Stimulated activated naive B cell treated with anti-CD40 and anti-IgM and Interleukin-4, amounts not matched to agents 10 μg/mL and 1 μg/mL and 100 μg/mL, for 72 hours (primary cell): ENCODE data around the gene ETNK2.

Experiments used
- ATAC-seq, 2 donors: fragments of 150-1000 bp; cut with Tn5 transposase; replicated peaks; 2 replicates each; pipeline ENCODE4 v1.10.0; 2021; ENCODE audit warnings: moderate library complexity in 1 of 2
- DNase-seq: peaks from one replicate; pipeline ENCODE4 v3.0.0; 2021
- H3K27ac Mint-ChIP-seq: one replicate; pipeline ENCODE4 v1.8.0; 2022; ENCODE audit warnings: mild to moderate bottlenecking, mixed read lengths
- H3K27me3 Mint-ChIP-seq, 2 donors: one replicate each; pipeline ENCODE4 v1.8.0; 2022; ENCODE audit warnings: mixed read lengths in 2 of 2
- H3K36me3 Mint-ChIP-seq, 2 donors: one replicate each; pipeline ENCODE4 v1.8.0; 2022; ENCODE audit warnings: mixed read lengths in 2 of 2, mild to moderate bottlenecking in 1 of 2
- H3K4me1 Mint-ChIP-seq, 2 donors: one replicate each; pipeline ENCODE4 v1.8.0; 2022; ENCODE audit warnings: mixed read lengths in 2 of 2, mild to moderate bottlenecking in 1 of 2
- H3K4me3 Mint-ChIP-seq, 2 donors: one replicate each; pipeline ENCODE4 v1.8.0; 2022; ENCODE audit warnings: mild to moderate bottlenecking in 2 of 2, mixed read lengths in 2 of 2, moderate library complexity in 1 of 2
- H3K9me3 Mint-ChIP-seq, 2 donors: one replicate each; pipeline ENCODE4 v1.8.0; 2022; ENCODE audit warnings: mixed read lengths in 2 of 2, mild to moderate bottlenecking in 1 of 2

The ETNK2 gene

DNA sequence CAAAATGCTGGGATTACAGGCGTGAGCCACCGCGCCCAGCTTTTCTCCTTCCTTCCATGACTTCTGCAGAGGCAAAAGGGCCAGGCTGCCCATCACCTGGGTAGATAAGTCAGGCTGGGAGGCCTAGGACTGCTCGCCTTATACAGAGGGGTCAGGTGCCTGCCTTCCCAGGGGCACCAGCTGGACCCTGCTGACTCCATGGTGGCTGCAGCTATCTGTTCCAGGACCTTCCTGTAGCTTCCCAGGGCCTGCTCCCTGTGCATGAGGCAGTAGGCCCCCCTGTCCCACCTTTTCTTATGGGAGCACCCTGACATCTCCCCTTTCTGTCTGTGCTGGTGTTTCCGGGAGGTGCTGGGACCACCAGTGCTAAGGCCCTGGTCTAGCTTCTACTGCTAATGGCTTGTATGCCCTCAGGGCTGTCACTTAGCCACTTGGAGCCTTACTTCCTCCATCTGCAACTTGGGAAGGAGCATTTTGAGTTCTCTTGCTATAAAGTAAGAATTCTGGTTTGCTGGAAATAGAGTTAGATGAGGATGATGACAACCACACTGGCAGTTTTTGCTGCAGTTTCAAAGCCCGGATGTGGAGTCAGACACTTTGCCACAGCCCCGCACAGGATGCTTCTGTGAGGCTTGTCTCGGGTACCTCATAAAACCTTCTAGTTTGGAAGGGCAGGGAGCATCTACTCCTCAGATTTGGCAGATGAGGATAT, 64.5 kb downstream of the ETNK2 start:
- Mint-ChIP-seq H3K4me3 (no peak overlapping the region), H3K4me1 (no peaks in the 10 kb centered on the region), H3K9me3 (no peaks in the 10 kb centered on the region), H3K27me3 (peaks cover 8 to 16% of the 10 kb centered on the region in 2 donors), H3K27ac (no peak overlapping the region), H3K36me3 (no peaks in the 10 kb centered on the region)
- no peak for ATAC-seq
- no peak for DNase-seq

- DNase-seq (no peak), ATAC-seq (no peak)
- Mint-ChIP-seq H3K9me3 (no peaks in the 10 kb centered on the region), H3K4me3 (no peak overlapping the region), H3K4me1 (no peaks in the 10 kb centered on the region), H3K36me3 (no peaks in the 10 kb centered on the region), H3K27ac (no peak overlapping the region), H3K27me3 (peaks cover 5 to 20% of the 10 kb centered on the region in 2 donors)
Measured at GRCh38 chr1:204085876-204086275, 66.0 kb downstream of the ETNK2 start.

DNA sequence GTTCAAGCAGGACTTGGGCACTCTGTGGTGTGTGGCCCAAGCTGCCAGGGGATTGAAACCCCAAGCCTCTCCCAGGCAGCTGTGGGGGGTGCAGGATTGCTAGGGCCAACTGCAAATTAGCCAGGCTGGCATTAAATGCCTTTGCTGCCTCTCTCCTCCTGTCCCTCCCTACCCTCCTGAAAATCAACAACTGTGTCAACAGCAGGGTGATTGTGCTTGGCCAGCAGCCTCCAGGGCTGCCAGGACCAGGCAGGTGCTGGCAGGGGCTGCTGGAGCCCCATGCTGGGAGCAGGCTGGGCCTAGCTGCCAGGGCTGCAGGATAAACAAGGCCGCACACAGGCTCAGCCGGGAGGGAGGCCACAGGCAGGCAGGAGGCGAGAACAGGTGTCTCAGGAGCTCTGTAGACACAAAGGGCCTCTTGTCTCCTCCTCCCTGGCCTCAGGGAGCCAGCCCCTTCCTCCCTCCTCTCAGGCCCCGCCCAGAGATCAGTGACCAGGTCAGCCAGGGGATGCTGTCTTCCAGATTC, 67.5 kb downstream of the ETNK2 start:
- Mint-ChIP-seq H3K4me1 (no peaks in the 10 kb centered on the region), H3K9me3 (no peaks in the 10 kb centered on the region), H3K27ac (no peak overlapping the region), H3K4me3 (no peak overlapping the region), H3K27me3 (peaks cover 11 to 24% of the 10 kb centered on the region in 2 donors), H3K36me3 (no peaks in the 10 kb centered on the region)
- ATAC-seq (no peak), DNase-seq (no peak)

- no peak for DNase-seq
- Mint-ChIP-seq H3K36me3 (no peaks in the 10 kb centered on the region), H3K9me3 (no peaks in the 10 kb centered on the region), H3K4me3 (no peak overlapping the region), H3K4me1 (no peaks in the 10 kb centered on the region), H3K27me3 (peaks cover 13 to 29% of the 10 kb centered on the region in 2 donors), H3K27ac (no peak overlapping the region)
- ATAC-seq, result no peak
Measured at GRCh38 chr1:204083491-204083890, 68.4 kb downstream of the ETNK2 start.

- no peak for DNase-seq
- no peak overlapping the region for H3K27ac Mint-ChIP-seq
Measured at GRCh38 chr1:204081791-204082513, 69.9 kb downstream of the ETNK2 start.

GRCh38 chr1:204081164-204081790, 70.6 kb downstream of the ETNK2 start:
- DNase-seq (no peak), ATAC-seq (no peak)
- Mint-ChIP-seq H3K27ac (no peak overlapping the region), H3K27me3 (peaks cover 22 to 51% of the 10 kb centered on the region in 2 donors), H3K9me3 (no peaks in the 10 kb centered on the region), H3K4me1 (no peaks in the 10 kb centered on the region), H3K36me3 (no peaks in the 10 kb centered on the region), H3K4me3 (no peak overlapping the region)

More at GRCh38 chr1:204081791-204082513, 69.9 kb downstream of the ETNK2 start:
- Mint-ChIP-seq H3K9me3 (no peaks in the 10 kb centered on the region), H3K36me3 (no peaks in the 10 kb centered on the region), H3K4me1 (no peaks in the 10 kb centered on the region), H3K4me3 (no peak overlapping the region), H3K27me3 (peaks cover 18 to 45% of the 10 kb centered on the region in 2 donors)
- ATAC-seq, result no peak
